HL-60 (cell line): ENCODE data around the gene KANSL3.

ENCODE experiments used
- DNase-seq, 2 experiments: peaks; one replicate each; pipeline ENCODE4 v3.0.0-alpha.2; 2010 to 2020; ENCODE audit warnings: low read depth in 1 of 2, low spot score in 1 of 2
- H3K27ac ChIP-seq: fragments of 250-450 bp; sonication (Bioruptor Pico); replicated peaks from 2 replicates; pipeline ENCODE4 v1.5.1; 2020; ENCODE audit warnings: mild to moderate bottlenecking, moderate library complexity
- H3K27me3 ChIP-seq: fragments of 250-450 bp; sonication (Bioruptor Pico); 2 replicates; pipeline ENCODE4 v1.5.1; 2021; ENCODE audit warnings: mild to moderate bottlenecking, moderate library complexity; ENCODE audit not compliant: insufficient read depth, poor library complexity, severe bottlenecking
- H3K4me3 ChIP-seq: replicated peaks from 2 replicates; pipeline ENCODE4 v1.5.1; 2011; ENCODE audit warnings: mild to moderate bottlenecking, control low read depth, low read length; ENCODE audit not compliant: insufficient read depth
- CTCF ChIP-seq: IDR thresholded peaks from one replicate; pipeline ENCODE4 v1.5.1; 2011; ENCODE audit warnings: low read length, control low read depth, inconsistent platforms; ENCODE audit not compliant: insufficient read depth
- GABPA ChIP-seq: IDR thresholded peaks from 2 replicates; pipeline ENCODE4 v1.6.1; 2012; ENCODE audit warnings: low read depth
- POLR2AphosphoS5 ChIP-seq: IDR thresholded peaks from 2 replicates; pipeline ENCODE4 v1.6.1; 2012; ENCODE audit warnings: low read depth
- REST ChIP-seq: IDR thresholded peaks from 2 replicates; pipeline ENCODE4 v1.6.1; 2012; ENCODE audit warnings: low read depth; ENCODE audit not compliant: insufficient replicate concordance
- SPI1 ChIP-seq: IDR thresholded peaks from 2 replicates; pipeline ENCODE4 v1.6.1; 2012; ENCODE audit warnings: low read depth, mild to moderate bottlenecking, borderline replicate concordance

KANSL3 gene

GRCh38 chr2:96546797-96547196, 91.3 kb downstream of the KANSL3 start:
- H3K27ac ChIP-seq: no peak overlapping the region
- no peak for TF ChIP-seq GABPA
- TF ChIP-seq REST: no peak
- TF ChIP-seq POLR2AphosphoS5: no peak
- TF ChIP-seq SPI1: no peak

GRCh38 chr2:96546321-96546720, 91.8 kb downstream of the KANSL3 start:
- TF ChIP-seq REST: no peak
- TF ChIP-seq CTCF: no peak
- peak; percentile 51; the same call in 1 of the 2 replicates for TF ChIP-seq POLR2AphosphoS5
- TF ChIP-seq SPI1: no peak
- DNase-seq: no peak

More at GRCh38 chr2:96546797-96547196, 91.3 kb downstream of the KANSL3 start:
- DNase-seq: no peak
- H3K4me3 ChIP-seq: no peak overlapping the region
- no peaks in the 10 kb centered on the region for H3K27me3 ChIP-seq

More at GRCh38 chr2:96546321-96546720, 91.8 kb downstream of the KANSL3 start:
- Histone ChIP-seq H3K27ac (no peak overlapping the region), H3K4me3 (no peak overlapping the region), H3K27me3 (no peaks in the 10 kb centered on the region)
